ENCODE results near the gene VASH1.

DNA sequence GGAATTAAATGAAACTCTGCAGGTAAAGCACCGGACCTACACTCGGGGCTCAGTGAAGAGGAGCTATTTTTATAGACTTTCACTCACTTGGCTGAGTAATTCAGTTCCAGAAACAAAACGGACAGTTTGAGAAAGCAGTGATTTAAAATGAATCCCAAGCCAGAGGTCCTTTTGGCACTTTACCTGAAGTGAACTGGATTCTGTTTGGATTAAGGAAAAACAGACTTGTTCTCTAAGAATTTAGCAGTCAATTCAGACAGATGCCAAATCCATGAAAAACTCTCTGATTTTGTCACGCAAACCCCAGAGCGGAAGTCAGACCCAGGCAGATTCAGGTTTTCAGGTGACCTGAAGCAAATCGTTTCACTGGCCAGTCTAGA lies 4.9 kb upstream of the VASH1 start:
- TF ChIP-seq POLR2A (IDR thresholded peaks at IDR 0.05; ENCODE audit: low read depth, low read length) (no peak), TAF1 (IDR thresholded peaks at IDR 0.05; ENCODE audit: low read depth, low read length) (no peak), SPI1 (IDR thresholded peaks at IDR 0.05; ENCODE audit: low read depth, low read length) (no peak), PAX5 (IDR thresholded peaks at IDR 0.05; ENCODE audit: insufficient read depth, low read length, severe bottlenecking) (no peak)

Measured in GM12891 (cell line).